ENCODE measurements around the gene NCCRP1.

DNA sequence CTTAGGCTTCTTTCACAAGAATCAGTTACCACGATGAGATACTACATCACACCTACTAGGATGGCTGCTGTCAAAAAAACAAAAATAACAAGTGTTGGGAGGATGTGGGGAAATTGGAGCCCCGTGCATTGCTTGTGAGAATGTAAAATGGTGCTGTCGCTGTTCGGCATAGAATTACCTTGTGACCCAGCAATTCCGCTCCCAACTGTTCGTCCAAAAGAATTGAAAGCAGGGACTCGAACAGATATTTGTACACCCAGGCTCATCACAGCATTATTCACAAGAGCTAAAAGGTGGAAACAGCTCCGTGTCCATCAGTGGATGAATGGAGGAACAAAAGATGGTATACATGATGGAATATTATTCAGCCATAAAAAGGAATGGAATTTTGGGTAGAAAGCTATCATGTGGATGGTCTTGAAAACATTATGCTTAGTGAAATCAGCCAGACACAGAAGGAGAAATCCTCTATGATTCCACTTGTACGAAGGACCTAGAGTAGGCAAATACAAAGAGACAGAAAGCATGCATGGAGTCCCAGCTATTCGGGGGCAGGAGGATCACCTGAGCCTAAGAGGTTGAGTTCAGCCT is 47.7 kb upstream of the NCCRP1 start:
- TF ChIP-seq, protein P1, sequence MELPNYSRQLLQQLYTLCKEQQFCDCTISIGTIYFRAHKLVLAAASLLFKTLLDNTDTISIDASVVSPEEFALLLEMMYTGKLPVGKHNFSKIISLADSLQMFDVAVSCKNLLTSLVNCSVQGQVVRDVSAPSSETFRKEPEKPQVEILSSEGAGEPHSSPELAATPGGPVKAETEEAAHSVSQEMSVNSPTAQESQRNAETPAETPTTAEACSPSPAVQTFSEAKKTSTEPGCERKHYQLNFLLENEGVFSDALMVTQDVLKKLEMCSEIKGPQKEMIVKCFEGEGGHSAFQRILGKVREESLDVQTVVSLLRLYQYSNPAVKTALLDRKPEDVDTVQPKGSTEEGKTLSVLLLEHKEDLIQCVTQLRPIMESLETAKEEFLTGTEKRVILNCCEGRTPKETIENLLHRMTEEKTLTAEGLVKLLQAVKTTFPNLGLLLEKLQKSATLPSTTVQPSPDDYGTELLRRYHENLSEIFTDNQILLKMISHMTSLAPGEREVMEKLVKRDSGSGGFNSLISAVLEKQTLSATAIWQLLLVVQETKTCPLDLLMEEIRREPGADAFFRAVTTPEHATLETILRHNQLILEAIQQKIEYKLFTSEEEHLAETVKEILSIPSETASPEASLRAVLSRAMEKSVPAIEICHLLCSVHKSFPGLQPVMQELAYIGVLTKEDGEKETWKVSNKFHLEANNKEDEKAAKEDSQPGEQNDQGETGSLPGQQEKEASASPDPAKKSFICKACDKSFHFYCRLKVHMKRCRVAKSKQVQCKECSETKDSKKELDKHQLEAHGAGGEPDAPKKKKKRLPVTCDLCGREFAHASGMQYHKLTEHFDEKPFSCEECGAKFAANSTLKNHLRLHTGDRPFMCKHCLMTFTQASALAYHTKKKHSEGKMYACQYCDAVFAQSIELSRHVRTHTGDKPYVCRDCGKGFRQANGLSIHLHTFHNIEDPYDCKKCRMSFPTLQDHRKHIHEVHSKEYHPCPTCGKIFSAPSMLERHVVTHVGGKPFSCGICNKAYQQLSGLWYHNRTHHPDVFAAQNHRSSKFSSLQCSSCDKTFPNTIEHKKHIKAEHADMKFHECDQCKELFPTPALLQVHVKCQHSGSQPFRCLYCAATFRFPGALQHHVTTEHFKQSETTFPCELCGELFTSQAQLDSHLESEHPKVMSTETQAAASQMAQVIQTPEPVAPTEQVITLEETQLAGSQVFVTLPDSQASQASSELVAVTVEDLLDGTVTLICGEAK (IDR thresholded peaks at IDR 0.05; ENCODE audit: borderline replicate concordance), result no peak
- TF ChIP-seq, protein P2, sequence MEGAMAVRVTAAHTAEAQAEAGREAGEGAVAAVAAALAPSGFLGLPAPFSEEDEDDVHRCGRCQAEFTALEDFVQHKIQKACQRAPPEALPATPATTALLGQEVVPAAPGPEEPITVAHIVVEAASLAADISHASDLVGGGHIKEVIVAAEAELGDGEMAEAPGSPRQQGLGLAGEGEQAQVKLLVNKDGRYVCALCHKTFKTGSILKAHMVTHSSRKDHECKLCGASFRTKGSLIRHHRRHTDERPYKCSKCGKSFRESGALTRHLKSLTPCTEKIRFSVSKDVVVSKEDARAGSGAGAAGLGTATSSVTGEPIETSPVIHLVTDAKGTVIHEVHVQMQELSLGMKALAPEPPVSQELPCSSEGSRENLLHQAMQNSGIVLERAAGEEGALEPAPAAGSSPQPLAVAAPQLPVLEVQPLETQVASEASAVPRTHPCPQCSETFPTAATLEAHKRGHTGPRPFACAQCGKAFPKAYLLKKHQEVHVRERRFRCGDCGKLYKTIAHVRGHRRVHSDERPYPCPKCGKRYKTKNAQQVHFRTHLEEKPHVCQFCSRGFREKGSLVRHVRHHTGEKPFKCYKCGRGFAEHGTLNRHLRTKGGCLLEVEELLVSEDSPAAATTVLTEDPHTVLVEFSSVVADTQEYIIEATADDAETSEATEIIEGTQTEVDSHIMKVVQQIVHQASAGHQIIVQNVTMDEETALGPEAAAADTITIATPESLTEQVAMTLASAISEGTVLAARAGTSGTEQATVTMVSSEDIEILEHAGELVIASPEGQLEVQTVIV (IDR thresholded peaks at IDR 0.05; ENCODE audit: borderline replicate concordance, partially characterized antibody), result no peak
- TF ChIP-seq SMAD1 (IDR thresholded peaks at IDR 0.05; ENCODE audit: low read depth, partially characterized antibody) (no peak), KLF5 (IDR thresholded peaks at IDR 0.05; ENCODE audit: partially characterized antibody) (no peak)

Measured in GM12878 (cell line).